IPS-NIHi7 (cell line): ENCODE results near the gene C4B.
"Not testable (repeated sequence)": the region's sequence is repeated elsewhere in the genome, so short reads cannot be mapped to it uniquely, and the experiment has no call there.

ENCODE experiments used
- DNase-seq: peaks from one replicate; pipeline ENCODE4 v3.0.0; 2012; ENCODE audit warnings: mixed read lengths; ENCODE audit errors: extremely low spot score

Gene C4B

GRCh38 chr6:32035283-32036013 lies 20.9 kb downstream of the C4B start:
- DNase-seq = not testable (repeated sequence)

- DNase-seq = not testable (repeated sequence)
These were observed 22.5 kb downstream of the C4B start for GRCh38 chr6:32037136-32037535.

GRCh38 chr6:32037598-32038524 lies 23.3 kb downstream of the C4B start, which contains the start of gene CYP21A2:
TSS of gene CYP21A2 (plus strand) at chr6:32038415. CDS start at chr6:32038423, 8 bp downstream.
- DNase-seq = not testable (repeated sequence)

- not testable (repeated sequence) for DNase-seq
These were observed 24.3 kb downstream of the C4B start for GRCh38 chr6:32038878-32039277.

- DNase-seq = not testable (repeated sequence)
These were observed 25.0 kb downstream of the C4B start for GRCh38 chr6:32039321-32040274.

- DNase-seq = not testable (repeated sequence)
These were observed 25.9 kb downstream of the C4B start for GRCh38 chr6:32040299-32041049.

GRCh38 chr6:32041050-32041321 lies 26.4 kb downstream of the C4B start:
- not testable (repeated sequence) for DNase-seq

- not testable (repeated sequence) for DNase-seq
These were observed 26.8 kb downstream of the C4B start for GRCh38 chr6:32041385-32041784.

GRCh38 chr6:32042276-32042675 lies 27.7 kb downstream of the C4B start:
- not testable (repeated sequence) for DNase-seq

GRCh38 chr6:32043589-32044380 lies 29.2 kb downstream of the C4B start:
- not testable (repeated sequence) for DNase-seq

- not testable (repeated sequence) for DNase-seq
These were observed 30.3 kb downstream of the C4B start for GRCh38 chr6:32044916-32045315.

GRCh38 chr6:32045811-32046449 lies 31.3 kb downstream of the C4B start:
- no peak for DNase-seq

- DNase-seq = no peak
These were observed 32.0 kb downstream of the C4B start for GRCh38 chr6:32046450-32047083.

GRCh38 chr6:32047084-32047478 lies 32.5 kb downstream of the C4B start:
- peak; percentile 38 for DNase-seq

- no peak for DNase-seq
These were observed 32.9 kb downstream of the C4B start for GRCh38 chr6:32047539-32047854.

- peak; percentile 86 for DNase-seq
These were observed 33.5 kb downstream of the C4B start for GRCh38 chr6:32047855-32048766.

GRCh38 chr6:32049149-32049548 lies 34.6 kb downstream of the C4B start:
- DNase-seq = not testable (repeated sequence)

- DNase-seq = not testable (repeated sequence)
These were observed 35.1 kb downstream of the C4B start for GRCh38 chr6:32049736-32050135.
